ENCODE results near the gene ZFP90.

The ZFP90 gene

GRCh38 chr16:68514511-68514910 lies 24.6 kb upstream of the ZFP90 start:
- in situ Hi-C loops (cut with MboI; ENCODE audit: low sequenced_read_pairs, unreplicated experiment) = no loop called here
- TF ChIP-seq, protein P1, sequence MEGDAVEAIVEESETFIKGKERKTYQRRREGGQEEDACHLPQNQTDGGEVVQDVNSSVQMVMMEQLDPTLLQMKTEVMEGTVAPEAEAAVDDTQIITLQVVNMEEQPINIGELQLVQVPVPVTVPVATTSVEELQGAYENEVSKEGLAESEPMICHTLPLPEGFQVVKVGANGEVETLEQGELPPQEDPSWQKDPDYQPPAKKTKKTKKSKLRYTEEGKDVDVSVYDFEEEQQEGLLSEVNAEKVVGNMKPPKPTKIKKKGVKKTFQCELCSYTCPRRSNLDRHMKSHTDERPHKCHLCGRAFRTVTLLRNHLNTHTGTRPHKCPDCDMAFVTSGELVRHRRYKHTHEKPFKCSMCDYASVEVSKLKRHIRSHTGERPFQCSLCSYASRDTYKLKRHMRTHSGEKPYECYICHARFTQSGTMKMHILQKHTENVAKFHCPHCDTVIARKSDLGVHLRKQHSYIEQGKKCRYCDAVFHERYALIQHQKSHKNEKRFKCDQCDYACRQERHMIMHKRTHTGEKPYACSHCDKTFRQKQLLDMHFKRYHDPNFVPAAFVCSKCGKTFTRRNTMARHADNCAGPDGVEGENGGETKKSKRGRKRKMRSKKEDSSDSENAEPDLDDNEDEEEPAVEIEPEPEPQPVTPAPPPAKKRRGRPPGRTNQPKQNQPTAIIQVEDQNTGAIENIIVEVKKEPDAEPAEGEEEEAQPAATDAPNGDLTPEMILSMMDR (IDR thresholded peaks at IDR 0.05; ENCODE audit: borderline replicate concordance, control extremely low read depth, extremely low read depth, insufficient read depth, missing control alignments) = no peak

DNA sequence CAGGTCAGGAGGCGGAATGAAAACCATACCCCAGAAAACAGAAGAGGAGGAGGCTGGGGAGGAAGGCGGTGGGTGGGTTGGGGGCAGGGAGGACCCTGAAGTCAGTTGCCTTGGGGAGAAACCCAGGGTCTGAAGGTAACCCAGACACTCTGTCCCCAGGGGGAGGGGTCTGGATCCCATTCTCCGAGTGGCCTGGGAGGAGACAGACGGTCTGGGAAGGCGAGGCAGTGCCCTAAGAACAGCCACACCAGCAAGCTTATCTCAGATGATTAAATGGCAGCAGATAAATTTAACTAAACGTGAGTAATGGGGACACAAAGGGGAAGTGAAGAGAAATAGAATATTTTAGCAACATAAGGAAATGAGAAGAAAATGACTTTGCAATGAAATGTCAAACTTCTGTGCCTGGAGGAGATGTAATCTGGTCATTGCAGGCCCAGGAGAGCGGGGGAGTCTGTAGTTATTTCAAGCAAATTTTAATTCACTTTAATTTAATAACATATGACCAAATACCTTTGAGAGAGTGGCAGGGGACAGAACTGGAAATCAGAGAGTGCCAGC lies 21.4 kb upstream of the ZFP90 start:
- DNase-seq (ENCODE audit: low spot score) = no peak
- TF ChIP-seq, protein P1 (IDR thresholded peaks at IDR 0.05; ENCODE audit: borderline replicate concordance, control extremely low read depth, extremely low read depth, insufficient read depth, missing control alignments) = no peak
- in situ Hi-C loops (cut with MboI; ENCODE audit: low sequenced_read_pairs, unreplicated experiment) = no loop called here

More at GRCh38 chr16:68514511-68514910, 24.6 kb upstream of the ZFP90 start:
- no peak for DNase-seq (ENCODE audit: low spot score)

DNA sequence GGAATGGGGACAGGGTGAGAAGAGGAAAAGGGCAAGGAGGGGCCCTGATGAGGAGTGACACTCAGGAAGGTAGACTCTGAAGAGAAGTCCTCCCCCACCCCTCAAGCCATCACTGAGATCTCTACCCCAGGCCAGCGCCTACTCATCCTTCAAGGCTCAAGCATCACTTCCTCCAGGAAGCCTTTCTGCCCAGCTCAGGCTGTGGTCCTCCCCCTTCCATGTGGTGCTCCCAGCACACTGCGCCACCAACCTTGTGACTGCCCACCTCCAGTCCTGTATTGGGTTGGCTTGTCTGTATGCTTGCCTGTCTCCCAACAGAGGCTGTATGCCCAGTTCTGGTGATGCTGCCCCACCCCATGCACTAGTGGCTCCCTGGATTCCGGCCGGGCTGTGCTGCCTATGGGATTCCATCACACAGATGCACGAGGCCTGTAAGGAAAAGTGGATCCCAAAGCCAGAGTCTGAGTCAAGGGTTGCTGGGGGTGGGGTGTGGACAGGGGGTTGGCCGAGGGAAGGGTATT lies 19.8 kb upstream of the ZFP90 start:
- in situ Hi-C loops (cut with MboI; ENCODE audit: low sequenced_read_pairs, unreplicated experiment) = no loop called here
- TF ChIP-seq, protein P1 (IDR thresholded peaks at IDR 0.05; ENCODE audit: borderline replicate concordance, control extremely low read depth, extremely low read depth, insufficient read depth, missing control alignments) = no peak
- no peak for DNase-seq (ENCODE audit: low spot score)

- DNase-seq (ENCODE audit: low spot score) = peak; percentile 97
- TF ChIP-seq, protein P1 (IDR thresholded peaks at IDR 0.05; ENCODE audit: borderline replicate concordance, control extremely low read depth, extremely low read depth, insufficient read depth, missing control alignments) = peak; percentile 93
- in situ Hi-C loops (cut with MboI; ENCODE audit: low sequenced_read_pairs, unreplicated experiment) = no loop called here
These were observed 18.4 kb upstream of the ZFP90 start for GRCh38 chr16:68520649-68521086.

- TF ChIP-seq, protein P1 (IDR thresholded peaks at IDR 0.05; ENCODE audit: borderline replicate concordance, control extremely low read depth, extremely low read depth, insufficient read depth, missing control alignments) = no peak
- no peak for DNase-seq (ENCODE audit: low spot score)
- in situ Hi-C loops (cut with MboI; ENCODE audit: low sequenced_read_pairs, unreplicated experiment) = no loop called here
These were observed 14.8 kb upstream of the ZFP90 start for GRCh38 chr16:68524069-68524820.

DNA sequence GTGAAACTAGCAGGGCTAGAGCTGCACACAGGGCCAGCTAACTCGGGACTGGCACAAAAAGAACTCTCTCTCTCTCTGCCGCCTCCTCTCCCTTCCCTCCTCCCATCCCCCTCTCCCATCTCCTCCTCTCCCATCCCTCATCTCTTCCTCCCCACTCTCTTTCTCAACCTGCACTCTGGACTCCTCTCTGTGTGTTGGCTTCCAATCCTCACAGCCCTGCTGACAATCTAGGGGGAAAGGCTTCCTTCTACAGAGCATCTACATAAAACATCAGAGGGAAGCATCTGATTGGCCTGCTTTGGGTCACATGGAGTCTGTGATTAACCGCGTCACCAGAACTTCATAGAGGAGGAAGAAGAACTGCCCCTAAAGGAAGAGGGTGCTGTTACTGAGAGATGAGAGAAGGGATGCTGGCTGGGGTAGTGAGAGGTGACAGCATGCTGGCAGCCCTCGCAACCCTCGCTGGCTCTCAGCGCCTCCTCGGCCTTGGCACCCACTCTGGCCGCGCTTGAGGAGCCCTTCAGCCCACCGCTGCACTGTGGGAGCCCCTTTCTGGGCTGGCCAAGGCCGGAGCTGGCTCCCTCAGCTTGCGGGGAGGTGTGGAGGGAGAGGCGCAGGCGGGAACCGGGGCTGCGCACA lies 12.8 kb upstream of the ZFP90 start:
- in situ Hi-C loops (cut with MboI; ENCODE audit: low sequenced_read_pairs, unreplicated experiment) = no loop called here
- DNase-seq (ENCODE audit: low spot score) = no peak
- TF ChIP-seq, protein P1 (IDR thresholded peaks at IDR 0.05; ENCODE audit: borderline replicate concordance, control extremely low read depth, extremely low read depth, insufficient read depth, missing control alignments) = no peak

Measured in GM13976 (cell line).